Prostate gland (tissue), 2 donors: ENCODE data around the gene CRIM1. TPM values are rescaled to one million over a fixed set of nuclear protein-coding genes. Genes with fewer than 3 reads are reported as not detected.

Source experiments
- DNase-seq: peaks from one replicate; pipeline ENCODE4 v3.0.0-alpha.2; 2019; ENCODE audit warnings: low spot score
- H3K27ac ChIP-seq, 2 donors: fragments of 200-600 bp; sonication (generic); 2 replicates each; pipeline ENCODE4 v1.5.1; 2017 to 2019
- H3K27me3 ChIP-seq: fragments of 200-600 bp; sonication (generic); replicated peaks from 2 replicates; pipeline ENCODE4 v1.5.1; 2019; ENCODE audit not compliant: insufficient read depth
- H3K36me3 ChIP-seq, 2 donors: fragments of 200-600 bp; sonication (generic); 1 replicate in 1 of 2; 2 replicates in 1 of 2; pipeline versions ENCODE4 v1.5.1 to v1.8.1; 2017 to 2019
- H3K4me1 ChIP-seq: fragments of 200-600 bp; sonication (generic); replicated peaks from 2 replicates; pipeline ENCODE4 v1.5.1; 2019
- H3K4me3 ChIP-seq, 2 donors: fragments of 200-600 bp; sonication (generic); 2 replicates each; pipeline ENCODE4 v1.5.1; 2017 to 2019
- H3K9me3 ChIP-seq: fragments of 200-600 bp; sonication (generic); 2 replicates; pipeline ENCODE4 v1.5.1; 2017
- POLR2A ChIP-seq: fragments of 450-650 bp; IDR thresholded peaks from one replicate; pipeline ENCODE4 v1.6.1; 2016; ENCODE audit warnings: antibody characterized with exemption, mild to moderate bottlenecking
- POLR2AphosphoS5 ChIP-seq: sonication (generic); formaldehyde crosslinking; IDR thresholded peaks from one replicate; pipeline ENCODE4 v1.6.1; 2017; ENCODE audit warnings: antibody characterized with exemption
- WGBS: methylation state at CpG from one replicate; pipeline ENCODE4 v1.1.5; 2018; 5-methylcytosine and 5-hydroxymethylcytosine counted together
- intact Hi-C: fragments of 100-400 bp; cut with DNase I; formaldehyde crosslinking; loops from one replicate; pipeline ENCODE4 v1.14.2; 2022
- total RNA-seq, 2 donors: library from RNA; depleted of rRNA; stranded (reverse); fragments of >200 nt; gene quantifications; one replicate each; pipeline ENCODE4 v1.1.0, GENCODE V29; 2016
- TF ChIP-seq, protein P1 (sequence below), 4 experiments: fragments of 200-600 bp in 2 of 4; fragments of 450-650 bp in 2 of 4; sonication (generic) in 2 of 4; IDR thresholded peaks; 1 replicate in 3 of 4; 2 replicates in 1 of 4; pipeline ENCODE4 v1.5.1; 2016 to 2019; ENCODE audit warnings: antibody characterized with exemption in 4 of 4, mild to moderate bottlenecking in 2 of 4, moderate library complexity in 2 of 4

The CRIM1 gene
- total RNA-seq, 2 donors from 2014 or later = 55.2 to 101 TPM

DNA sequence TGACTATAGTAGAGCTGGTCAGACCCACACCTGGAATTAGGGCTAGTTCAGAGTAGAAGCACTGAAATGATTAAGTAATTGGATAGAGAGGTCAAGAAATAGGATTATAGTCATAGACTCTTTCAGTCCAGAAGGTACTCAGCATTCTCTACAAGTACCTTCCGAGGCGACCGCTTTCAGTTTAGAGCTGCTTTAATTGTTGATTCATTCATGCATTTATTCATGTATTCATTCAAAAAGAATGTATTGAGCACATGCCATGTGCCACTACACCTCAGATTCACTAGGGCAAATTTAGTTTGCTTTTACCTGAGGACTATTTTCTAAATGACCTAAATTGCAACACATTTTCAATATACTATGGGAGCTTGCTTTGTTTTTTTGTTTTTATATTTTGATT lies 48.7 kb downstream of the CRIM1 start:
- no peak for DNase-seq
- no peaks in the 10 kb centered on the region for H3K4me1 ChIP-seq
- intact Hi-C loops = no loop called here
- WGBS = 93% methylated on average over 3 of the region's 3 CpGs
- no peaks in the 10 kb centered on the region for H3K9me3 ChIP-seq
- H3K36me3 ChIP-seq = no peaks in the 10 kb centered on the region
- no peaks in the 10 kb centered on the region for H3K27me3 ChIP-seq
- H3K27ac ChIP-seq = no peak overlapping the region
- H3K4me3 ChIP-seq = no peak overlapping the region
- no peak for TF ChIP-seq POLR2AphosphoS5
- TF ChIP-seq POLR2A = no peak
- TF ChIP-seq, protein P1, sequence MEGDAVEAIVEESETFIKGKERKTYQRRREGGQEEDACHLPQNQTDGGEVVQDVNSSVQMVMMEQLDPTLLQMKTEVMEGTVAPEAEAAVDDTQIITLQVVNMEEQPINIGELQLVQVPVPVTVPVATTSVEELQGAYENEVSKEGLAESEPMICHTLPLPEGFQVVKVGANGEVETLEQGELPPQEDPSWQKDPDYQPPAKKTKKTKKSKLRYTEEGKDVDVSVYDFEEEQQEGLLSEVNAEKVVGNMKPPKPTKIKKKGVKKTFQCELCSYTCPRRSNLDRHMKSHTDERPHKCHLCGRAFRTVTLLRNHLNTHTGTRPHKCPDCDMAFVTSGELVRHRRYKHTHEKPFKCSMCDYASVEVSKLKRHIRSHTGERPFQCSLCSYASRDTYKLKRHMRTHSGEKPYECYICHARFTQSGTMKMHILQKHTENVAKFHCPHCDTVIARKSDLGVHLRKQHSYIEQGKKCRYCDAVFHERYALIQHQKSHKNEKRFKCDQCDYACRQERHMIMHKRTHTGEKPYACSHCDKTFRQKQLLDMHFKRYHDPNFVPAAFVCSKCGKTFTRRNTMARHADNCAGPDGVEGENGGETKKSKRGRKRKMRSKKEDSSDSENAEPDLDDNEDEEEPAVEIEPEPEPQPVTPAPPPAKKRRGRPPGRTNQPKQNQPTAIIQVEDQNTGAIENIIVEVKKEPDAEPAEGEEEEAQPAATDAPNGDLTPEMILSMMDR (IDR thresholded peaks at IDR 0.05) = no peak

- H3K36me3 ChIP-seq = no peaks in the 10 kb centered on the region
- no peak overlapping the region for H3K27ac ChIP-seq
- H3K4me3 ChIP-seq = no peak overlapping the region
- H3K4me1 ChIP-seq = no peaks in the 10 kb centered on the region
- no peak for DNase-seq
- H3K27me3 ChIP-seq = no peaks in the 10 kb centered on the region
- no peaks in the 10 kb centered on the region for H3K9me3 ChIP-seq
- 83% methylated on average over 5 of the region's 5 CpGs for WGBS
- no peak for TF ChIP-seq POLR2A
- TF ChIP-seq, protein P1 (IDR thresholded peaks at IDR 0.05) = no peak
- no peak for TF ChIP-seq POLR2AphosphoS5
- intact Hi-C loops = loop anchor here (5.0 kb wide), 1 partner anchor 42 kb away; no protein-coding TSS in a partner anchor
Observed at GRCh38 chr2:36404754-36405153, 49.2 kb downstream of the CRIM1 start.

- no peaks in the 10 kb centered on the region for H3K36me3 ChIP-seq
- no peaks in the 10 kb centered on the region for H3K4me1 ChIP-seq
- 97% methylated on average over 5 of the region's 5 CpGs for WGBS
- no peaks in the 10 kb centered on the region for H3K9me3 ChIP-seq
- H3K27ac ChIP-seq = no peak overlapping the region
- DNase-seq = no peak
- no peak overlapping the region for H3K4me3 ChIP-seq
- H3K27me3 ChIP-seq = no peaks in the 10 kb centered on the region
- intact Hi-C loops = loop anchor here (5.0 kb wide), 1 partner anchor 43 kb away; no protein-coding TSS in a partner anchor
- no peak for TF ChIP-seq POLR2AphosphoS5
- TF ChIP-seq POLR2A = no peak
- TF ChIP-seq, protein P1 (IDR thresholded peaks at IDR 0.05) = no peak
Observed at GRCh38 chr2:36405183-36405582, 49.6 kb downstream of the CRIM1 start.

GRCh38 chr2:36406296-36406695 lies 50.7 kb downstream of the CRIM1 start:
- no peak overlapping the region for H3K27ac ChIP-seq
- no peak for DNase-seq
- no peak for TF ChIP-seq POLR2A
- no peak for TF ChIP-seq POLR2AphosphoS5
- TF ChIP-seq, protein P1 (IDR thresholded peaks at IDR 0.05) = no peak
- H3K27me3 ChIP-seq = no peaks in the 10 kb centered on the region
- H3K4me3 ChIP-seq = no peak overlapping the region
- 89% methylated on average over 3 of the region's 3 CpGs for WGBS
- intact Hi-C loops = loop anchor here (5.0 kb wide), 1 partner anchor 44 kb away; no protein-coding TSS in a partner anchor
- no peaks in the 10 kb centered on the region for H3K9me3 ChIP-seq
- H3K4me1 ChIP-seq = no peaks in the 10 kb centered on the region
- H3K36me3 ChIP-seq = no peaks in the 10 kb centered on the region

GRCh38 chr2:36407413-36407812 lies 51.8 kb downstream of the CRIM1 start:
- H3K4me1 ChIP-seq = no peaks in the 10 kb centered on the region
- TF ChIP-seq POLR2AphosphoS5 (no peak), POLR2A (no peak)
- TF ChIP-seq, protein P1 (IDR thresholded peaks at IDR 0.05) = no peak

More at GRCh38 chr2:36407413-36407812, 51.8 kb downstream of the CRIM1 start:
- H3K27me3 ChIP-seq = no peaks in the 10 kb centered on the region
- H3K4me3 ChIP-seq = no peak overlapping the region
- intact Hi-C loops = loop anchor here (5.0 kb wide), 1 partner anchor 45 kb away; no protein-coding TSS in a partner anchor
- H3K36me3 ChIP-seq = no peaks in the 10 kb centered on the region
- no peaks in the 10 kb centered on the region for H3K9me3 ChIP-seq
- 54% methylated on average over 4 of the region's 4 CpGs for WGBS
- no peak for DNase-seq
- H3K27ac ChIP-seq = no peak overlapping the region
